HEK293T (cell line): ENCODE measurements around the gene NMUR2.
A peak's percentile ranks its signal among the peaks of the same experiment; 100 is the strongest.

Experiments
- CTCF ChIA-PET: fragments of 350-600 bp; formaldehyde crosslinking; extraction: SDS; loops from one replicate; lab custom pipeline; 2021; ENCODE audit warnings: antibody characterized with exemption, inconsistent platforms; lab: Yijun Ruan, JAX
- POLR2A ChIA-PET: fragments of 350-600 bp; formaldehyde crosslinking; extraction: SDS; loops from one replicate; lab custom pipeline; 2020; ENCODE audit warnings: antibody characterized with exemption, inconsistent platforms; lab: Yijun Ruan, JAX
- DNase-seq: peaks from one replicate; pipeline ENCODE4 v3.0.0; 2012; ENCODE audit warnings: mixed read lengths; ENCODE audit errors: extremely low spot score
- ARNT ChIP-seq: fragments of 450-650 bp; IDR thresholded peaks from 2 replicates; pipeline ENCODE4 v1.6.1; 2017; ENCODE audit warnings: mild to moderate bottlenecking
- BHLHE40 ChIP-seq: fragments of 450-650 bp; IDR thresholded peaks from 2 replicates; pipeline ENCODE4 v1.6.1; 2016; ENCODE audit warnings: mild to moderate bottlenecking, moderate library complexity, borderline replicate concordance
- CTBP1 ChIP-seq: fragments of 450-650 bp; IDR thresholded peaks from 2 replicates; pipeline ENCODE4 v1.6.1; 2016; ENCODE audit warnings: borderline replicate concordance
- ELF4 ChIP-seq: fragments of 450-650 bp; IDR thresholded peaks from 2 replicates; pipeline ENCODE4 v1.6.1; 2017; ENCODE audit warnings: antibody characterized with exemption
- FOXA1 ChIP-seq: fragments of 450-650 bp; IDR thresholded peaks from 2 replicates; pipeline ENCODE4 v1.6.1; 2016; ENCODE audit warnings: mild to moderate bottlenecking
- FOXK2 ChIP-seq: fragments of 450-650 bp; IDR thresholded peaks from 2 replicates; pipeline ENCODE4 v1.6.1; 2016; ENCODE audit warnings: mild to moderate bottlenecking
- FOXM1 ChIP-seq: fragments of 450-650 bp; IDR thresholded peaks from 2 replicates; pipeline ENCODE4 v1.6.1; 2017; ENCODE audit warnings: mild to moderate bottlenecking, borderline replicate concordance
- HDGF ChIP-seq: fragments of 450-650 bp; IDR thresholded peaks from 2 replicates; pipeline ENCODE4 v1.6.1; 2017; ENCODE audit warnings: antibody characterized with exemption, borderline replicate concordance
- L3MBTL2 ChIP-seq: fragments of 450-650 bp; conservative IDR thresholded peaks from 2 replicates; pipeline ENCODE4 v1.6.1; 2016; ENCODE audit warnings: mild to moderate bottlenecking
- LEF1 ChIP-seq: fragments of 450-650 bp; IDR thresholded peaks from 2 replicates; pipeline ENCODE4 v1.6.1; 2017; ENCODE audit warnings: mild to moderate bottlenecking, borderline replicate concordance
- NFRKB ChIP-seq: fragments of 450-650 bp; IDR thresholded peaks from 2 replicates; pipeline ENCODE4 v1.6.1; 2016; ENCODE audit warnings: mild to moderate bottlenecking, moderate library complexity
- SP1 ChIP-seq: fragments of 450-650 bp; IDR thresholded peaks from 2 replicates; pipeline ENCODE4 v1.6.1; 2017
- SUZ12 ChIP-seq: fragments of 450-650 bp; IDR thresholded peaks from 2 replicates; pipeline ENCODE4 v1.6.1; 2016; ENCODE audit warnings: mild to moderate bottlenecking
- TARDBP ChIP-seq: fragments of 450-650 bp; IDR thresholded peaks from 2 replicates; pipeline ENCODE4 v1.6.1; 2016
- ZNF384 ChIP-seq: fragments of 450-650 bp; IDR thresholded peaks from 2 replicates; pipeline ENCODE4 v1.6.1; 2016
- TF ChIP-seq, protein P1 (sequence below): fragments of 450-650 bp; IDR thresholded peaks from 2 replicates; pipeline ENCODE4 v1.6.1; 2016

Gene NMUR2

DNA sequence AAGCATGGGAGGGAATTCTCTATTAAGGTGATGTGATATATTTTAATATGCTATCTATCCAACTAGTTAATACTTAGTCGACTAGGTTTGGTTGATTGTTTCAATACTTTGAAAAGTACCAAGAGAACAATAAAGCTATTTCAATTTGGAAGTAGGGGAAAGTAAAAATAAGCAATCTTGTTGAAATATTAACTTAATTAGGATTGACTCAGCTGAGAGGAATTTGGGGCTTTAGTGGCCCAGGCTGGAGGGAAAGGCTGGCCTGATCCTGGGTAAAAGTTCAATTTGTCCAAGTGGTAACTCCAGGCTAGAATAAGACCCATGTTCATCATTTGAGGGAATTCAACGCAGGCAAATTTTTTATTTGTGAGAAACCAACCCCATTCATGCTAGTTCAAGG, 48.6 kb downstream of the NMUR2 start:
- DNase-seq, result no peak
- no peak for TF ChIP-seq LEF1
- TF ChIP-seq L3MBTL2, result no peak
- TF ChIP-seq FOXA1, result no peak
- TF ChIP-seq FOXM1, result no peak
- no peak for TF ChIP-seq ZNF384
- TF ChIP-seq SP1, result no peak
- TF ChIP-seq ARNT, result no peak
- TF ChIP-seq, protein P1, sequence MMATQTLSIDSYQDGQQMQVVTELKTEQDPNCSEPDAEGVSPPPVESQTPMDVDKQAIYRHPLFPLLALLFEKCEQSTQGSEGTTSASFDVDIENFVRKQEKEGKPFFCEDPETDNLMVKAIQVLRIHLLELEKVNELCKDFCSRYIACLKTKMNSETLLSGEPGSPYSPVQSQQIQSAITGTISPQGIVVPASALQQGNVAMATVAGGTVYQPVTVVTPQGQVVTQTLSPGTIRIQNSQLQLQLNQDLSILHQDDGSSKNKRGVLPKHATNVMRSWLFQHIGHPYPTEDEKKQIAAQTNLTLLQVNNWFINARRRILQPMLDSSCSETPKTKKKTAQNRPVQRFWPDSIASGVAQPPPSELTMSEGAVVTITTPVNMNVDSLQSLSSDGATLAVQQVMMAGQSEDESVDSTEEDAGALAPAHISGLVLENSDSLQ, result no peak
- no peak for TF ChIP-seq SUZ12
- no peak for TF ChIP-seq NFRKB
- TF ChIP-seq TARDBP, result no peak
- TF ChIP-seq CTBP1, result no peak
- no peak for TF ChIP-seq HDGF
- TF ChIP-seq BHLHE40, result no peak
- TF ChIP-seq FOXK2, result no peak
- no peak for TF ChIP-seq ELF4
- ChIA-PET CTCF (no interaction called here), POLR2A (no interaction called here)

DNA sequence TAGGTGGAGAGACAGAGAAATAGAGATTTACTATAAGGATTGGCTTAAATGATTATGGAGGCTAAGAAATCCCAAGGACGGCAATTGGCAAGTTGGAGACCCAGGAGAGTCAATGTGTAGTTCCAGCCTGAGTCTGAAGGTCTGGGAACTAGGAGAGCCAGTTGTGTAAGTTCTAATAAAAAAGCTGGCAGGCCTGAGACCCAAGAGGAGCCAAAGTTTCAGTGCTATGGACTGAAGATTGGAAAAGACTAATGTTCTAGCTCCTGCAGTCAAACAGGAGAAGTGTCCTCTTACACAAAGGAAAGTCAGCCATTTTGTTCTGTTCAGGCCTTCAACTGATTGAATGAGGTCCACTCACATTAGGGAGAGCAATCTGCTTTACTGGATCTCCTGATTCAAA, 50.0 kb downstream of the NMUR2 start:
- DNase-seq, result no peak
- POLR2A ChIA-PET, result no interaction called here
- CTCF ChIA-PET, result interaction anchor here (1.2 kb wide), 1 partner anchor 530 kb away, joined by 3 read pairs; no protein-coding TSS in a partner anchor
- TF ChIP-seq LEF1 (no peak), FOXK2 (no peak), ARNT (no peak), CTBP1 (no peak), HDGF (no peak), ELF4 (no peak), NFRKB (no peak), L3MBTL2 (no peak), TARDBP (no peak), SUZ12 (no peak), FOXM1 (no peak), ZNF384 (no peak), FOXA1 (no peak), SP1 (no peak), BHLHE40 (no peak)
- TF ChIP-seq, protein P1, result no peak

DNA sequence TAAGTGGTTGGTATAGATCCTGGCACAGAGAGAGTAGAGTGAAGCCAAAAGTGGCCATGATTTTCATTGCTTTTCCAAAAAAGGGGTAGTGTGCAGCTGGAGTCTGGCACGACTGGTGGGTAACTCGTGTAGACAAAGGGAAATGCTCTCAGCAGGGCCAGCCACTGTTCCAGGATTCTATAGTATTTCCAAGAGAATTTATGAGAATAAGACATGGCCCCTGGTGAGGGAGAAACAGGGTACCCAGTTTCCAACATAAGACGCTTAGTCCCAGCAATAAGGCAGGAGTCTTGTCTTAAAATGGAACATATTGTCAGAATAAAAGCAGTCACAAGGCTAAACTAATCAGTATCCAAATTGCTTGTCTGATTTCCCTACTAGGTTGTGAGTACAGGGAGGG, 52.1 kb downstream of the NMUR2 start:
- no peak for TF ChIP-seq SP1
- no peak for TF ChIP-seq HDGF
- no peak for TF ChIP-seq LEF1
- no peak for TF ChIP-seq CTBP1
- no peak for TF ChIP-seq BHLHE40
- no peak for TF ChIP-seq ARNT
- no peak for TF ChIP-seq FOXM1
- no peak for TF ChIP-seq TARDBP
- TF ChIP-seq ZNF384, result no peak
- TF ChIP-seq FOXK2, result no peak
- no peak for TF ChIP-seq ELF4
- TF ChIP-seq NFRKB, result no peak
- TF ChIP-seq L3MBTL2, result no peak
- ChIA-PET POLR2A (no interaction called here), CTCF (no interaction called here)
- no peak for DNase-seq

DNA sequence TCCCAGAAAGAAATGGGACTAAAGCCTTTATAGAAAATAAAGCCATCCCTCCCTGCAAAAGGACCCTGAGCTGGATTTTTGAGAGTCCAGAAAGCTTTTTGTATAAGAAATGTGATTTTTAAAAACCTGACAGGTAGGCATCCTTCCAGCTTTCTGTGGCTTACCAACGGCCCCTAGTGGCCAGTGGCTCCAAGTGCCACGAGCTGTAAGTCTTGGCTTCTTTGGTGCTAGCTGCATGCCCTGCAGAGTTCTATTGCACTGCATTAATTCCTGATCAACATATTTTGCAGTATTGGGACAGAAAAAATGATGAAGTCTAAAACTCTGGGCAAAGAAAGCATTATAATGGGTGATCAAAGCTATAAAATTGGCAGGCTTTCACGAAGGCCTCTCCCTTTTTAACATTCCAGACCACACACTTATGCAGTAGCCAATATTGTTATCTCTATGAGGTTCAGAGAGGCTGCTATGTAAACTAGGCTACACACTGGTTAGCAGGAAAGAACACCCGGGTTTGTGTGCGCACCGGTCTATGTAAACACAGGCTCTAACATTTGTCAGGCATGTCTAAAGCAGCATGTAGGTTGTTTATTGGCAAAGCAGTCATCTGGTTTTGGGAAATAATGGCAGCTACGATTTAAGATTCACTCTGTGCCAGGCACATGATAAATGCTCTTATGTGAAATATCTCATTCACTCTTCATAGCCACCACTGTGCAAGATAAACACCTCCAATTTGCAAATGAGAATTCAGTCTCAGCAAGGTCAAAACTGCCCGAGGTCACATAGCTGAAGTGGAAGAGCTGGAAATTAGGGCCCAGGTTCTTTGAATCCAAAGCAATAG, 55.2 kb downstream of the NMUR2 start:
- ChIA-PET POLR2A (no interaction called here), CTCF (interaction anchor here (0.5 to 2.2 kb wide), 10 partner anchors 14 to 535 kb away, joined by 3 to 13 read pairs (median 4); no protein-coding TSS in a partner anchor)
- no peak for TF ChIP-seq ARNT
- TF ChIP-seq FOXM1, result no peak
- TF ChIP-seq HDGF, result no peak
- TF ChIP-seq TARDBP, result no peak
- TF ChIP-seq FOXA1, result no peak
- TF ChIP-seq ZNF384, result no peak
- TF ChIP-seq LEF1, result no peak
- no peak for TF ChIP-seq CTBP1
- TF ChIP-seq BHLHE40, result no peak
- no peak for TF ChIP-seq L3MBTL2
- TF ChIP-seq ELF4, result no peak
- no peak for TF ChIP-seq SUZ12
- no peak for TF ChIP-seq FOXK2
- no peak for TF ChIP-seq SP1
- TF ChIP-seq NFRKB, result no peak
- peak; percentile 50 for DNase-seq
